HEK293 (cell line): ENCODE results near the gene JAKMIP1.

ENCODE experiments used
- CTCF ChIA-PET: fragments of 350-600 bp; formaldehyde crosslinking; extraction: SDS; loops from one replicate; lab custom pipeline; 2021; ENCODE audit warnings: antibody characterized with exemption; lab: Yijun Ruan, JAX
- POLR2A ChIA-PET: fragments of 300-600 bp; formaldehyde crosslinking; extraction: SDS; loops from one replicate; lab custom pipeline; 2020; ENCODE audit warnings: antibody characterized with exemption, inconsistent platforms; lab: Yijun Ruan, JAX
- H3K27ac ChIP-seq: fragments of 200-500 bp; sonication (Bioruptor generic); 2 replicates; pipeline ENCODE4 v1.5.1; 2014; ENCODE audit warnings: low read depth, low read length, control low read depth, inconsistent platforms; ENCODE audit errors: extremely low read depth
- H3K36me3 ChIP-seq, 2 experiments: fragments of 200-500 bp in 1 of 2; sonication (Bioruptor generic) in 1 of 2; 1 replicate in 1 of 2; 2 replicates in 1 of 2; pipeline ENCODE4 v1.5.1; 2014 to 2017; ENCODE audit warnings: inconsistent platforms in 2 of 2, low read length in 2 of 2; ENCODE audit not compliant: control insufficient read depth in 2 of 2, insufficient read depth in 1 of 2
- H3K4me1 ChIP-seq: fragments of 200-500 bp; sonication (Bioruptor generic); 2 replicates; pipeline ENCODE4 v1.5.1; 2014; ENCODE audit warnings: mild to moderate bottlenecking, low read length, inconsistent platforms; ENCODE audit not compliant: control insufficient read depth, insufficient read depth
- H3K4me3 ChIP-seq: 2 replicates; pipeline ENCODE4 v1.5.1; 2011; ENCODE audit warnings: low read depth, mild to moderate bottlenecking, control low read depth, low read length, moderate library complexity
- H3K9me3 ChIP-seq: fragments of 200-500 bp; sonication (Bioruptor generic); 2 replicates; pipeline ENCODE4 v1.5.1; 2014; ENCODE audit warnings: low read depth, low read length, inconsistent platforms; ENCODE audit not compliant: control insufficient read depth, insufficient read depth
- HOXC10 ChIP-seq: sonication (generic); formaldehyde crosslinking; IDR thresholded peaks from 2 replicates; pipeline ENCODE4 v1.8.1; 2023; ENCODE audit warnings: mild to moderate bottlenecking, missing genetic modification reagents
- PRDM1 ChIP-seq: fragments of 450-650 bp; formaldehyde crosslinking; IDR thresholded peaks from 2 replicates; pipeline ENCODE4; 2016; ENCODE audit warnings: missing biosample characterization, missing genetic modification characterization
- SP2 ChIP-seq: fragments of 450-650 bp; formaldehyde crosslinking; IDR thresholded peaks from 2 replicates; pipeline ENCODE4 v1.5.1; 2016; ENCODE audit warnings: missing biosample characterization, missing genetic modification characterization
- SP7 ChIP-seq: fragments of 450-650 bp; formaldehyde crosslinking; IDR thresholded peaks from 2 replicates; pipeline ENCODE4 v1.5.1; 2016; ENCODE audit warnings: missing biosample characterization, missing genetic modification characterization
- TCF7L2 ChIP-seq: IDR thresholded peaks from 2 replicates; pipeline ENCODE4 v1.6.1; 2011; ENCODE audit warnings: low read depth, mild to moderate bottlenecking, inconsistent platforms, low read length, moderate library complexity, borderline replicate concordance
- TSHZ1 ChIP-seq: fragments of 450-650 bp; formaldehyde crosslinking; IDR thresholded peaks from 2 replicates; pipeline ENCODE4 v1.5.1; 2016; ENCODE audit warnings: missing biosample characterization, missing genetic modification characterization, borderline replicate concordance
- ZBTB6 ChIP-seq: fragments of 450-650 bp; formaldehyde crosslinking; IDR thresholded peaks from 2 replicates; pipeline ENCODE4 v1.5.1; 2017; ENCODE audit warnings: missing biosample characterization, missing genetic modification characterization
- ZNF10 ChIP-seq: fragments of 450-650 bp; formaldehyde crosslinking; IDR thresholded peaks from 2 replicates; pipeline ENCODE4 v1.5.1; 2017; ENCODE audit warnings: missing biosample characterization, missing genetic modification characterization
- ZNF157 ChIP-seq: fragments of 450-650 bp; formaldehyde crosslinking; IDR thresholded peaks from 2 replicates; pipeline ENCODE4 v1.5.1; 2016; ENCODE audit warnings: missing biosample characterization, missing genetic modification characterization
- ZNF211 ChIP-seq: fragments of 450-650 bp; formaldehyde crosslinking; IDR thresholded peaks from 2 replicates; pipeline ENCODE4 v1.5.1; 2016; ENCODE audit warnings: low read depth, missing biosample characterization, missing genetic modification characterization
- ZNF24 ChIP-seq: fragments of 450-650 bp; formaldehyde crosslinking; IDR thresholded peaks from 2 replicates; pipeline ENCODE4 v1.5.1; 2016; ENCODE audit warnings: missing biosample characterization, missing genetic modification characterization
- ZNF248 ChIP-seq: fragments of 450-650 bp; formaldehyde crosslinking; IDR thresholded peaks from 2 replicates; pipeline ENCODE4 v1.5.1; 2017; ENCODE audit warnings: missing biosample characterization, missing genetic modification characterization
- ZNF350 ChIP-seq: fragments of 450-650 bp; formaldehyde crosslinking; IDR thresholded peaks from 2 replicates; pipeline ENCODE4 v1.5.0; 2017; ENCODE audit warnings: missing biosample characterization, mild to moderate bottlenecking, missing genetic modification characterization
- ZNF404 ChIP-seq: fragments of 450-650 bp; formaldehyde crosslinking; IDR thresholded peaks from 2 replicates; pipeline ENCODE4 v1.5.1; 2017; ENCODE audit warnings: missing biosample characterization, missing genetic modification characterization
- ZNF555 ChIP-seq: fragments of 450-650 bp; formaldehyde crosslinking; conservative IDR thresholded peaks from 2 replicates; pipeline ENCODE4 v1.5.1; 2017; ENCODE audit warnings: missing biosample characterization, mild to moderate bottlenecking, missing genetic modification characterization, inconsistent platforms
- ZNF560 ChIP-seq: fragments of 450-650 bp; formaldehyde crosslinking; IDR thresholded peaks from 2 replicates; pipeline ENCODE4 v1.5.1; 2017; ENCODE audit warnings: missing biosample characterization, missing genetic modification characterization, borderline replicate concordance
- ZNF561 ChIP-seq: fragments of 450-650 bp; IDR thresholded peaks from 2 replicates; pipeline ENCODE4 v1.5.1; 2018; ENCODE audit warnings: missing biosample characterization, missing genetic modification characterization, borderline replicate concordance
- ZNF623 ChIP-seq: fragments of 450-650 bp; formaldehyde crosslinking; IDR thresholded peaks from 2 replicates; pipeline ENCODE4 v1.5.1; 2016; ENCODE audit warnings: missing biosample characterization, missing genetic modification characterization
- ZNF629 ChIP-seq: fragments of 450-650 bp; formaldehyde crosslinking; IDR thresholded peaks from 2 replicates; pipeline ENCODE4 v1.5.1; 2017; ENCODE audit warnings: missing biosample characterization, missing genetic modification characterization
- ZNF658 ChIP-seq: fragments of 450-650 bp; formaldehyde crosslinking; IDR thresholded peaks from 2 replicates; pipeline ENCODE4; 2016; ENCODE audit warnings: missing biosample characterization, missing genetic modification characterization
- ZNF670 ChIP-seq: fragments of 450-650 bp; formaldehyde crosslinking; IDR thresholded peaks from 2 replicates; pipeline ENCODE4 v1.5.1; 2016; ENCODE audit warnings: missing biosample characterization, missing genetic modification characterization, low read depth
- ZSCAN5A ChIP-seq: fragments of 450-650 bp; formaldehyde crosslinking; IDR thresholded peaks from 2 replicates; pipeline ENCODE4 v1.5.1; 2016; ENCODE audit warnings: missing biosample characterization, missing genetic modification characterization

The JAKMIP1 gene

GRCh38 chr4:6123541-6123940 is 76.8 kb downstream of the JAKMIP1 start (continued):
- TF ChIP-seq TSHZ1 (tag by site-specific recombination) (no peak), ZNF555 (tag by site-specific recombination) (no peak), ZNF10 (tag by site-specific recombination) (no peak), ZNF404 (tag by site-specific recombination) (no peak), SP2 (tag by site-specific recombination) (no peak)

- no peaks in the 10 kb centered on the region for H3K36me3 ChIP-seq
- CTCF ChIA-PET, result interaction anchor here (0.5 kb wide), 1 partner anchor 107 kb away, joined by 3 read pairs; no protein-coding TSS in a partner anchor
- no peaks in the 10 kb centered on the region for H3K4me1 ChIP-seq
- no peak overlapping the region for H3K27ac ChIP-seq
- no peaks in the 10 kb centered on the region for H3K9me3 ChIP-seq
- POLR2A ChIA-PET, result no interaction called here
- TF ChIP-seq HOXC10, result no peak
- no peak for TF ChIP-seq ZNF350 (tag by site-specific recombination)
- TF ChIP-seq ZNF561 (tag by site-specific recombination), result no peak
- no peak for TF ChIP-seq TCF7L2
- TF ChIP-seq ZNF658 (tag by site-specific recombination), result no peak
- no peak for TF ChIP-seq ZNF157
- TF ChIP-seq ZNF629 (tag by site-specific recombination), result no peak
- TF ChIP-seq ZNF670 (tag by site-specific recombination), result no peak
- TF ChIP-seq ZNF623 (tag by site-specific recombination), result no peak
- no peak for TF ChIP-seq ZBTB6 (tag by site-specific recombination)
- no peak for TF ChIP-seq PRDM1
- TF ChIP-seq ZNF248 (tag by site-specific recombination), result no peak
- TF ChIP-seq ZSCAN5A (tag by site-specific recombination), result no peak
- TF ChIP-seq, all 188 proteins: peak for 0
- no peak overlapping the region for H3K4me3 ChIP-seq
These were observed 77.2 kb downstream of the JAKMIP1 start for GRCh38 chr4:6123116-6123515.

- CTCF ChIA-PET, result no interaction called here
These were observed 77.9 kb downstream of the JAKMIP1 start for GRCh38 chr4:6122496-6122895.

More at GRCh38 chr4:6122496-6122895, 77.9 kb downstream of the JAKMIP1 start:
- Histone ChIP-seq H3K4me3 (no peak overlapping the region), H3K4me1 (no peaks in the 10 kb centered on the region), H3K36me3 (no peaks in the 10 kb centered on the region), H3K9me3 (no peaks in the 10 kb centered on the region), H3K27ac (no peak overlapping the region)
- POLR2A ChIA-PET, result no interaction called here
- TF ChIP-seq SP7 (tag by site-specific recombination) (no peak), ZNF211 (no peak), ZNF24 (tag by site-specific recombination) (no peak), ZNF560 (no peak)
